Measurements from ENCODE around the gene IRF9. TPM values are rescaled to one million over a fixed set of nuclear protein-coding genes. Genes with fewer than 3 reads are reported as not detected.

The IRF9 gene
- total and polyA plus RNA-seq, 2 of the 13 experiments (the other 11 are each of a cell fraction or from before 2014, with no cell fraction given), result 14.9 to 49.7 TPM

GRCh38 chr14:24206260-24207103, 45.4 kb downstream of the IRF9 start (continued):
- TF ChIP-seq GMEB1 (CRISPR knock-in tag; IDR thresholded peaks at IDR 0.05; ENCODE audit: borderline replicate concordance) (no peak), ATF2 (CRISPR knock-in tag; IDR thresholded peaks at IDR 0.05) (no peak), CHD2 (IDR thresholded peaks at IDR 0.05; ENCODE audit: low read depth, low read length) (no peak), PBX3 (CRISPR knock-in tag; IDR thresholded peaks at IDR 0.05; ENCODE audit: borderline replicate concordance) (no peak), ZBTB38 (CRISPR knock-in tag; IDR thresholded peaks at IDR 0.05) (no peak), ZNF891 (CRISPR knock-in tag; IDR thresholded peaks at IDR 0.05) (no peak), ZNF552 (CRISPR knock-in tag; IDR thresholded peaks at IDR 0.05; ENCODE audit: borderline replicate concordance) (no peak), HMGXB4 (CRISPR knock-in tag; IDR thresholded peaks at IDR 0.05; ENCODE audit: borderline replicate concordance in 1 of 2, low read depth in 1 of 2) (no peak), ZXDC (CRISPR knock-in tag; IDR thresholded peaks at IDR 0.05) (no peak), ZBTB43 (CRISPR knock-in tag; conservative IDR thresholded peaks at IDR 0.05) (no peak), KLF6 (CRISPR knock-in tag; IDR thresholded peaks at IDR 0.05) (no peak), PHF5A (CRISPR knock-in tag; IDR thresholded peaks at IDR 0.05; ENCODE audit: low read depth, unreplicated experiment) (no peak), ZNF547 (CRISPR knock-in tag; IDR thresholded peaks at IDR 0.05) (no peak), ZFP82 (CRISPR knock-in tag; IDR thresholded peaks at IDR 0.05; ENCODE audit: borderline replicate concordance) (no peak)

All from HepG2 (cell line).